Activated effector memory CD4-positive, alpha-beta T cell treated with anti-CD3 and anti-CD28 coated beads, Interleukin-2, amount 50 U/mL, for 16 hours (primary cell): ENCODE data around the gene STK10.
"Not testable (repeated sequence)": the region's sequence is repeated elsewhere in the genome, so short reads cannot be mapped to it uniquely, and the experiment has no call there.

Experiments
- DNase-seq: peaks from one replicate; pipeline ENCODE4 v3.0.0-alpha.2; 2020

Gene STK10

GRCh38 chr5:172188033-172188892 lies at the start of gene STK10:
Gene STK10 (minus strand): TSS chr5:172188224. CDS start chr5:172188042, 182 bp downstream.
- peak; percentile 96 for DNase-seq

- no peak for DNase-seq
Measured at GRCh38 chr5:172235827-172236736, 48.1 kb upstream of the STK10 start.

GRCh38 chr5:172235132-172235780 lies 47.2 kb upstream of the STK10 start:
- no peak for DNase-seq

GRCh38 chr5:172234031-172234430 lies 46.0 kb upstream of the STK10 start:
- DNase-seq = no peak

- no peak for DNase-seq
Measured at GRCh38 chr5:172229904-172230303, 41.9 kb upstream of the STK10 start.

- no peak for DNase-seq
Measured at GRCh38 chr5:172224996-172225395, 37.0 kb upstream of the STK10 start.

- peak; percentile 76 for DNase-seq
Measured at GRCh38 chr5:172223901-172224873, 36.2 kb upstream of the STK10 start.

GRCh38 chr5:172219296-172219695 lies 31.3 kb upstream of the STK10 start:
- DNase-seq = no peak

GRCh38 chr5:172216345-172216744 lies 28.3 kb upstream of the STK10 start:
- DNase-seq = no peak

GRCh38 chr5:172213126-172213525 lies 25.1 kb upstream of the STK10 start:
- DNase-seq = no peak

GRCh38 chr5:172211676-172212075 lies 23.7 kb upstream of the STK10 start:
- DNase-seq = no peak

- no peak for DNase-seq
Measured at GRCh38 chr5:172209714-172210113, 21.7 kb upstream of the STK10 start.

GRCh38 chr5:172207511-172207910 lies 19.5 kb upstream of the STK10 start:
- DNase-seq = no peak

GRCh38 chr5:172205984-172206383 lies 18.0 kb upstream of the STK10 start:
- DNase-seq = not testable (repeated sequence)

- no peak for DNase-seq
Measured at GRCh38 chr5:172200476-172200875, 12.5 kb upstream of the STK10 start.

- DNase-seq = no peak
Measured at GRCh38 chr5:172199446-172199845, 11.4 kb upstream of the STK10 start.

GRCh38 chr5:172197775-172198174 lies 9.8 kb upstream of the STK10 start:
- DNase-seq = not testable (repeated sequence)

- no peak for DNase-seq
Measured at GRCh38 chr5:172194985-172195774, 7.2 kb upstream of the STK10 start.

- no peak for DNase-seq
Measured at GRCh38 chr5:172193872-172194271, 5.8 kb upstream of the STK10 start, which contains the start of gene EFCAB9. Gene EFCAB9 (plus strand): TSS chr5:172194172. CDS start chr5:172194173, 1 bp downstream.

GRCh38 chr5:172189693-172190296 lies 1.8 kb upstream of the STK10 start:
- no peak for DNase-seq
